MCF 10A (cell line): ENCODE data around the gene PTGES2. TPM values are rescaled to one million over a fixed set of nuclear protein-coding genes. Genes with fewer than 3 reads are reported as not detected.

Experiments used
- BruUV-seq: library from RNA; stranded (reverse); fragments of 400-500 nt; replicated peaks from 2 replicates; lab custom pipeline; 2021; lab: Mats Ljungman, UMichigan
- CTCF ChIA-PET: fragments of 300-600 bp; sonication (Branson Sonifier 250); formaldehyde crosslinking; extraction: SDS; loops from one replicate; lab custom pipeline; 2021; ENCODE audit warnings: antibody characterized with exemption, inconsistent platforms; lab: Yijun Ruan, JAX
- POLR2A ChIA-PET: fragments of 300-600, 350-650 bp; sonication (Branson Sonifier 250); formaldehyde crosslinking; extraction: SDS; loops from one replicate; lab custom pipeline; 2020; ENCODE audit warnings: antibody characterized with exemption, inconsistent platforms; lab: Yijun Ruan, JAX
- DNase-seq: peaks from one replicate; pipeline ENCODE4 v3.0.0-alpha.2; 2018; ENCODE audit not compliant: unreplicated experiment
- H3K27ac Mint-ChIP-seq: one replicate; pipeline ENCODE4 v1.8.0; 2022; ENCODE audit warnings: mild to moderate bottlenecking, low read depth, mixed read lengths; ENCODE audit not compliant: unreplicated experiment
- H3K27me3 Mint-ChIP-seq: one replicate; pipeline ENCODE4 v1.8.0; 2022; ENCODE audit warnings: mixed read lengths; ENCODE audit not compliant: insufficient read depth, unreplicated experiment
- H3K36me3 Mint-ChIP-seq: one replicate; pipeline ENCODE4 v1.8.0; 2022; ENCODE audit warnings: mild to moderate bottlenecking, moderate library complexity, mixed read lengths; ENCODE audit not compliant: insufficient read depth, unreplicated experiment
- H3K4me1 Mint-ChIP-seq: one replicate; pipeline ENCODE4 v1.8.0; 2022; ENCODE audit warnings: mixed read lengths; ENCODE audit not compliant: insufficient read depth, unreplicated experiment
- H3K4me3 Mint-ChIP-seq: one replicate; pipeline ENCODE4 v1.8.0; 2022; ENCODE audit warnings: mild to moderate bottlenecking, moderate library complexity, mixed read lengths; ENCODE audit not compliant: unreplicated experiment
- H3K9me3 Mint-ChIP-seq: one replicate; pipeline ENCODE4 v1.8.0; 2022; ENCODE audit warnings: mixed read lengths; ENCODE audit not compliant: unreplicated experiment
- CTCF ChIP-seq: fragments of 200-600 bp; IDR thresholded peaks from one replicate; pipeline ENCODE4 v1.8.0; 2022; ENCODE audit warnings: antibody characterized with exemption, mild to moderate bottlenecking; ENCODE audit not compliant: unreplicated experiment
- intact Hi-C: fragments of 100-400 bp; cut with micrococcal nuclease; formaldehyde crosslinking; loops from 2 replicates; pipeline ENCODE4 v1.14.1; 2022
- total RNA-seq: library from RNA; stranded (reverse); gene quantifications from 2 replicates; pipeline ENCODE4 v1.2.3, GENCODE V29; 2022

Gene PTGES2
- total RNA-seq, 1 experiment from 2014 or later = 130 TPM

GRCh38 chr9:128106940-128107467 lies 20.5 kb downstream of the PTGES2 start:
- CTCF ChIA-PET = interaction anchor here (0.6 to 6.6 kb wide), 4 partner anchors 9 to 744 kb away, joined by 4 to 62 read pairs (median 5); no protein-coding TSS in a partner anchor
- no peaks in the 10 kb centered on the region for H3K9me3 Mint-ChIP-seq
- TF ChIP-seq CTCF = no peak
- H3K27me3 Mint-ChIP-seq = no peaks in the 10 kb centered on the region
- no TSS peak for BruUV-seq
- peaks cover 55% of the 10 kb centered on the region for H3K36me3 Mint-ChIP-seq
- no peak overlapping the region for H3K27ac Mint-ChIP-seq
- H3K4me1 Mint-ChIP-seq = no peaks in the 10 kb centered on the region
- intact Hi-C loops = no loop called here
- H3K4me3 Mint-ChIP-seq = no peak overlapping the region
- POLR2A ChIA-PET = interaction anchor here (4.5 kb wide), 1 partner anchor 8 kb away, joined by 19 read pairs; no protein-coding TSS in a partner anchor
- no peak for DNase-seq

GRCh38 chr9:128106181-128106939 lies 21.2 kb downstream of the PTGES2 start:
- H3K27ac Mint-ChIP-seq = no peak overlapping the region
- H3K4me3 Mint-ChIP-seq = no peak overlapping the region
- no peak for TF ChIP-seq CTCF
- no peak for DNase-seq
- no peaks in the 10 kb centered on the region for H3K4me1 Mint-ChIP-seq
- POLR2A ChIA-PET = no interaction called here
- H3K36me3 Mint-ChIP-seq = peaks cover 49% of the 10 kb centered on the region
- H3K27me3 Mint-ChIP-seq = no peaks in the 10 kb centered on the region
- no TSS peak for BruUV-seq
- CTCF ChIA-PET = interaction anchor here (0.6 to 6.6 kb wide), 3 partner anchors 10 to 71 kb away, joined by 4 to 62 read pairs (median 5); no protein-coding TSS in a partner anchor
- intact Hi-C loops = no loop called here
- no peaks in the 10 kb centered on the region for H3K9me3 Mint-ChIP-seq

GRCh38 chr9:128105538-128106175 lies 21.9 kb downstream of the PTGES2 start:
- no peaks in the 10 kb centered on the region for H3K4me1 Mint-ChIP-seq
- no peak for DNase-seq
- ChIA-PET CTCF (interaction anchor here (0.7 to 6.6 kb wide), 2 partner anchors 11 to 229 kb away, joined by 4 to 62 read pairs; no protein-coding TSS in a partner anchor), POLR2A (no interaction called here)
- H3K9me3 Mint-ChIP-seq = no peaks in the 10 kb centered on the region
- intact Hi-C loops = no loop called here
- no peak for TF ChIP-seq CTCF
- H3K27me3 Mint-ChIP-seq = no peaks in the 10 kb centered on the region
- no peak overlapping the region for H3K4me3 Mint-ChIP-seq
- H3K27ac Mint-ChIP-seq = no peak overlapping the region
- BruUV-seq = no TSS peak
- H3K36me3 Mint-ChIP-seq = peaks cover 51% of the 10 kb centered on the region

GRCh38 chr9:128104171-128104618 lies 23.3 kb downstream of the PTGES2 start:
- no TSS peak for BruUV-seq

More at GRCh38 chr9:128104171-128104618, 23.3 kb downstream of the PTGES2 start:
- peaks cover 52% of the 10 kb centered on the region for H3K36me3 Mint-ChIP-seq
- peaks cover under 1% of the 10 kb centered on the region for H3K4me1 Mint-ChIP-seq
- no peak for TF ChIP-seq CTCF
- H3K27me3 Mint-ChIP-seq = no peaks in the 10 kb centered on the region
- H3K9me3 Mint-ChIP-seq = no peaks in the 10 kb centered on the region
- no peak overlapping the region for H3K27ac Mint-ChIP-seq
- ChIA-PET CTCF (interaction anchor here (0.7 to 6.6 kb wide), 2 partner anchors 12 to 16 kb away, joined by 3 to 62 read pairs; no protein-coding TSS in a partner anchor), POLR2A (no interaction called here)
- H3K4me3 Mint-ChIP-seq = no peak overlapping the region
- intact Hi-C loops = no loop called here
- DNase-seq = no peak
